Ramos (cell line): ENCODE measurements around the gene CISD3.
"Not testable (repeated sequence)": the region's sequence is repeated elsewhere in the genome, so short reads cannot be mapped to it uniquely, and the experiment has no call there.

Source experiments
- in situ Hi-C: fragments of 300-500 bp; cut with MboI; formaldehyde crosslinking; loops from one replicate; pipeline ENCODE4 v1.14.3; 2022; ENCODE audit warnings: low sequenced_read_pairs; ENCODE audit not compliant: unreplicated experiment

Gene CISD3

DNA sequence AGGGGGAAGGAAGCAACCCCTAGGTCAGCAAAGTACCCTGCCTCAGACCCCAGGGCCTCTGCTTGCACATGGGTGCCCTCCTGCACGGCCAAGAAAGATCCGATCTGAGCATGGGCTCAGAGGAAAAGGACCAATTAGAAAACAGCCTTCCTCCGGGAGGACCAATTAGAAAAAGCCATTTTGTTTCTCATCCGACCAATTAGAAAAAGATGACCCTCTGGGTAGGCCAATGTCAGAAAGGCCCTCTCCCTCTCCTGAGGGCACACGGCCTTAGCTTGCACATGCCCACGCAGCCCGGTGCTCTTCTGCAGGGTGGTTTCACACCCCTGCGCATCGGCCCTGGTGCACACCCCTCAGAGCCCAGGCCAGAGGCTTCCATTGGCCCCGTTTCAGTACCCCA, 5.1 kb upstream of the CISD3 start:
- in situ Hi-C loops = no loop called here

- in situ Hi-C loops = not testable (repeated sequence)
Measured at GRCh38 chr17:38726145-38726544, 4.0 kb upstream of the CISD3 start.

GRCh38 chr17:38727736-38728135, 2.4 kb upstream of the CISD3 start:
- in situ Hi-C loops = no loop called here

- in situ Hi-C loops = no loop called here
Measured at GRCh38 chr17:38728290-38728831, 1.8 kb upstream of the CISD3 start.

GRCh38 chr17:38729368-38729885, 714 bp upstream of the CISD3 start:
- in situ Hi-C loops = no loop called here

GRCh38 chr17:38730526-38731379, 612 bp downstream of the CISD3 start:
- in situ Hi-C loops = loop anchor here (5.0 kb wide), 1 partner anchor 53 kb away; no protein-coding TSS in a partner anchor

DNA sequence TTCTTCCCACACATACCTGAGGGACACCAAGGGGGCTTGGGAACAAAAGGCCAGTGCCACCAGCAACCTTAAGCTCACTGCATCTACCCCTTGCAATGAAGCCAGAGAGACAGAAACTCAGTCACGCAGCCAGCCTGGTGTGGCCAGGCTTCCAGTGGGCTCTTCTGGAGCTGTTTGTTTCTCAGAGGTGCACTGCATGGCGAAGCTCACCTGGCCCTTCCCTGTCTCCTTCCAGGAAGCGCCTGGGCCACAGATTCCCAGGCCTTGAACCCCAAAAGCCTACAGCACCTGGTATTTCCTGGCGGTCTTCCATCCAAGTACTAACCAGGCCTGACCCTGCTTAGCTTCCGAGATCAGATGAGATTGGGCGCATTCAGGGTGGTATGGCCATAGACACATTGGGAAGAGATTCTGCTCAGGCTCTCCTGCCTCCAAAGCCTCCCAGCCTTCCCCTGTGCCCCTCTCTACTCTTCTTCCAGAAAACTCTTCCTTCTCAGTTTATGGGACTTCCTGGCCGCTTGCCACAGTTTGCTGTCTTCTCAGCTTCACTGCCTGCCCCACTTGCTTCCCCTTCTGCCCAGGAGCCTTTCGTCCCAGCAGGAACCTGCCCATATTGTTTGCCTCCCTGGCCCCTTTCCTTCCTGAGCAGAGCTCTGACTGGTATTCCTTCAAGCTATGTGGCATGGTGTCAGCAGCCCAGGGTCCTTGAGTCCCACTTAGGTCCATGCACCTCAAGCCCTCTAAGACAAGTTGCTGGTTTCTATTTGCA, 1.6 kb downstream of the CISD3 start:
- in situ Hi-C loops = loop anchor here (5.0 kb wide), 1 partner anchor 54 kb away; no protein-coding TSS in a partner anchor

GRCh38 chr17:38732376-38733281, 2.5 kb downstream of the CISD3 start:
- in situ Hi-C loops = loop anchor here (5.0 kb wide), 1 partner anchor 55 kb away; no protein-coding TSS in a partner anchor

- in situ Hi-C loops = loop anchor here (5.0 kb wide), 1 partner anchor 56 kb away; no protein-coding TSS in a partner anchor
Measured at GRCh38 chr17:38733282-38733981, 3.3 kb downstream of the CISD3 start.

DNA sequence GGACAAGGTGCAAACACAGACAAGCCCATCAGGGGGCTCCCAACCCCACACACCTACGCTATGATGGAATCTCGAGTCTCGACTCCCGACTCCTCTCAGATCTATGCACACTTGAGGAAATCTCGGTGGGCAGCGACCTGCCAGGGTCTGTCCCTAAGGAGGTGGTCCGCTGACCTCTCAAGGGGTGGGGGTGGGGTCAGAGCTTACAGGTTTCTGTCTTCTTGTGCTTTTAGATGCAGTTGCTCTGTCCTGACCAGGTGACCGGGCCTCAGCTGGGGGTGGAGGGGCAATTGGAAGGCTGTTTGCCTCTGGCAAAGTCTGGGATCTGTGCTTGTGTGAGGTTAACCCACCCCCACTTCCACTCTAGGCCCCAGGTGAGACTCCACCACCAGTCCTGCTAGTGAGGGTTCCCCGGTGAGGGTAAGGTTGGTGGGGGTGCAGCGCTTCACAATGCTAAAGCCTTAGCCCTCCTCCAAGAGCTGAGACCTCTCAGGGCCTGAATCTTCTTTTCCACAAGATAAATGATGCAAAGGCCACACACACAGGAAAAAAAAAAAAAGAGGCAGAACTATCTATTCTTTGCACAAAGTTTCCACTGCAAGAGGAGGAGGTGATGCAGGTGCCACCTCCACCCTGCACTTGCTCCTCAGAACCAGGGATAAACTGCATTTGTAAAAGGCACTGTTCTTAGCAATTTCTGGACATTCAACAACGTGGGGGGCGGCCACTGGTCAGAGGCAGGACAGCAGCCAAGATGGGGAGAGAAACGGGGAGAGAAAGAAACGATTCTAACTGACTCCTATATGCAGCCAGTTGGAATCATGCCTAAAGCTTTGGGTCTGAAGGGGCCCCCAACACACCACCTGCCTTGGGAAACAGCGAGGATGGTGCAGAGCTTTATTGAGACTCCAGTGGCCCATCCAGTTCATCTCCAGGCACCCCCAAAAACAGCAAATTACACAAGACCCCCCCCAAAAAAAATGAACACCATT, 4.1 kb downstream of the CISD3 start:
- in situ Hi-C loops = loop anchor here (5.0 kb wide), 1 partner anchor 57 kb away; no protein-coding TSS in a partner anchor

DNA sequence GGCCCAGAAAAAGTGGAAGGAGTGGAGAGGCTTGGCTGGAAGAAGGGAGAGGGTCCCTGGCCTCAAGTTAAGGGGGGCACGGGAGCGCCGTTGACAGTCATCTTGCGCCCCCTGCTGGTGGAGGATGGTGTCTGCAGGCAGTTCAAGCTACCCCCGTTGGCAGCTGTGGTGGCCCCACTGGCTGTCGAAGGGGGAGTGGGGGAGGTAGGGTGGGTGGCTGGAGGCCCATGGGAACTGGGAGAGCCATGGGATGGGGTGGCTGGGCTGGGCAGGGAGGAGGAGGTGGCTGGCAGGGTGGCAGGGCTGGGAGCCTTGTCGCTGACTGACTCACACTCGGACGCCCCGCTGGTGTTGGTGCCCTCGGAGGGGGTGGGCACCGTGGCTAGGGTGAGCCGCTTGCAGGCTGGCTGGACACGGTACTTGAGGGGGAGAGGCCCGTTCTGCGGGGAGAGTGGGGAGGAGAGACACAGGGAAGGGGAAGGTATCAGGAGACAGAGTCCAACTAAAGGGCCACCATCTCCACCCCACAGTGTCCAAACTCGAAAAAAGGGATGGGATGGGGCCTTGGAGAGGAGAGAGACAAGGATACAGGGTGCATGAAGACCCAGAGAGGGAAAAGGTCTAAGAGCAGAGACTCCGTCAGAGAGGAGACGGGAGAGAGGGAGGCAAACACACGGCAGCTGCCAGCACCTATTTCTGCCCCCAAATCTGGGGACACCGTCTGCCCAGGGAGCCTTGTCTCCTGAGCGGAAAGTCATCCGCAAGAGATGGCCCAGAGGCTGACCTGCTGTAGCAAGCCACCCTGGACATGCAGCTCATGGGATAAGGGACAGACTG, 5.2 kb downstream of the CISD3 start:
- in situ Hi-C loops = no loop called here

GRCh38 chr17:38738007-38738662, 8.0 kb downstream of the CISD3 start:
- in situ Hi-C loops = no loop called here

DNA sequence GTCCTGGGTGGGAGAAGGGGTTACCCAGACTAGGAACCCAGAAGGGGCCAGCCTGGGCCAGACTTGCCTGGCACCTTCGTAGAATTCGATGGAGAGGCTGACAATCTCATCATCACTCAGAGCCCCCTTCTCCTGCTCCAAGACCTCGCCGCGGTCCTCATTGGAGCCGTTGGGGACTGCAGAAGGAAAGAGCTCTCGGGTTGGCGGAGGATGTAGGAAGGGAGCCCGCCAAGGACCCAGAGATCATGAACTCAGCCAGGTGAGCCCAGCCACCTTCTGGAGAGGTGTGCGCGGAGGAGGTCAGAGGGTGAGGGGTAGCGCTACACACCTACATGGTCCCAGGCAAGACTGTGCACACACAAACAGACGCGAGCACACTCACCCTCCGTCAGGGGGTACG, 8.5 kb downstream of the CISD3 start:
- in situ Hi-C loops = no loop called here

- in situ Hi-C loops = no loop called here
Measured at GRCh38 chr17:38739305-38739704, 9.2 kb downstream of the CISD3 start.

DNA sequence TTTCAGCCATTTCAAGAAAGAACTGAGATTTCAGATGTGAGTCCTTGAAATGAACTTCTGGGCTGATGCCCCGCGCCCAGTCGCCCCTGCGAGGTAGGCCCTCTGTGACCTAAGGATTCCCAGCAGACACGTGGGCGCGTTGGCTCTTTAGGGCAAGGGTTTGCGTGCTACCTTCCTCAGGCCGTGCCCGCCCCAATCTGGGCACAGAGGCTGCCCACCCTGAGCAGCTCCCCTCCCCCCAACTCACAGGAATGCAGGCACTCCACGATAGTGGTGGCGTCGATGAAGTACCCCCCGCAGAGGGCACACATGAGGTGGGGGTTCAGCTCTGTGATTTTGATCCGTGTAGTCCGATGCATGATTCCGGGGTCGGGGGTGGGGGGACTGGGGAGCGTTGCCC, 9.9 kb downstream of the CISD3 start:
- in situ Hi-C loops = no loop called here

GRCh38 chr17:38740806-38741205, 10.7 kb downstream of the CISD3 start:
- in situ Hi-C loops = no loop called here
